Osteoblast (primary cell): Measurements from ENCODE around the gene CD79B. TPM values are rescaled to one million over a fixed set of nuclear protein-coding genes. Genes with fewer than 3 reads are reported as not detected.
"Not testable (repeated sequence)": the region's sequence is repeated elsewhere in the genome, so short reads cannot be mapped to it uniquely, and the experiment has no call there.

Experiments used
- DNase-seq: peaks from one replicate; pipeline ENCODE4 v3.0.0; 2011; ENCODE audit warnings: low spot score, mixed read lengths; ENCODE audit not compliant: insufficient read length; ENCODE audit errors: missing footprints
- H2AFZ ChIP-seq: 2 replicates; pipeline ENCODE4 v1.6.0; 2011; ENCODE audit warnings: mild to moderate bottlenecking, low read length
- H3K27ac ChIP-seq: 2 replicates; pipeline ENCODE4 v1.5.1; 2011; ENCODE audit warnings: mild to moderate bottlenecking, low read depth, low read length, moderate library complexity
- H3K27me3 ChIP-seq: 2 replicates; pipeline ENCODE4 v1.6.0; 2012; ENCODE audit warnings: mild to moderate bottlenecking, control low read depth, inconsistent platforms, low read length, moderate library complexity; ENCODE audit not compliant: insufficient read depth
- H3K36me3 ChIP-seq: 2 replicates; pipeline ENCODE4 v1.5.1; 2011; ENCODE audit warnings: mild to moderate bottlenecking, low read length, control low read depth, moderate library complexity; ENCODE audit not compliant: insufficient read depth
- H3K4me1 ChIP-seq: 2 replicates; pipeline ENCODE4 v1.5.1; 2011; ENCODE audit warnings: mild to moderate bottlenecking, low read length, control low read depth, moderate library complexity; ENCODE audit not compliant: insufficient read depth
- H3K4me2 ChIP-seq: 2 replicates; pipeline ENCODE4 v1.6.0; 2011; ENCODE audit warnings: mild to moderate bottlenecking, low read length; ENCODE audit not compliant: insufficient read depth
- H3K4me3 ChIP-seq: fragments of 200-600 bp; sonication (generic); 3 replicates; pipeline ENCODE4 v1.5.1; 2012; ENCODE audit warnings: mild to moderate bottlenecking, low read length, inconsistent platforms; ENCODE audit not compliant: insufficient read depth
- H3K79me2 ChIP-seq: 2 replicates; pipeline ENCODE4 v1.6.0; 2012; ENCODE audit warnings: mild to moderate bottlenecking, low read length, control low read depth, inconsistent platforms; ENCODE audit not compliant: insufficient read depth
- H3K9me3 ChIP-seq: 2 replicates; pipeline ENCODE4 v1.5.1; 2011; ENCODE audit warnings: low read depth, low read length, control low read depth
- H4K20me1 ChIP-seq: 2 replicates; pipeline ENCODE4 v1.6.0; 2012; ENCODE audit warnings: mild to moderate bottlenecking, low read length, control low read depth; ENCODE audit not compliant: insufficient read depth
- CTCF ChIP-seq: IDR thresholded peaks from 2 replicates; pipeline ENCODE4 v1.5.1; 2011; ENCODE audit warnings: mild to moderate bottlenecking, low read depth, low read length, moderate library complexity; ENCODE audit errors: extremely low read depth
- total RNA-seq: library from RNA; depleted of rRNA; stranded (reverse); fragments of >200 nt; gene quantifications from 2 replicates; pipeline ENCODE4 v1.2.3, GENCODE V29; 2012

Gene CD79B
- total RNA-seq, 1 donor, result 0.36 TPM

- Histone ChIP-seq H3K27ac (no peak overlapping the region), H2AFZ (no peak overlapping the region), H3K36me3 (no peaks in the 10 kb centered on the region), H3K9me3 (no peaks in the 10 kb centered on the region), H3K79me2 (no peaks in the 10 kb centered on the region), H3K27me3 (peaks cover 11% of the 10 kb centered on the region), H3K4me2 (no peak overlapping the region), H3K4me1 (no peaks in the 10 kb centered on the region), H3K4me3 (no peak overlapping the region), H4K20me1 (no peaks in the 10 kb centered on the region)
- no peak for TF ChIP-seq CTCF
- DNase-seq, result no peak
These were observed 15.5 kb downstream of the CD79B start for GRCh38 chr17:63916566-63917185.

- H4K20me1 ChIP-seq, H3K36me3 ChIP-seq, H3K4me2 ChIP-seq, H3K4me3 ChIP-seq, H3K4me1 ChIP-seq, H3K79me2 ChIP-seq, H3K27ac ChIP-seq, H3K9me3 ChIP-seq, DNase-seq, H2AFZ ChIP-seq: not testable (repeated sequence)
- peaks cover 11% of the 10 kb centered on the region for H3K27me3 ChIP-seq
These were observed 16.4 kb downstream of the CD79B start for GRCh38 chr17:63915753-63916152.

- TF ChIP-seq CTCF, result no peak
- H3K27me3 ChIP-seq, result peaks cover 11% of the 10 kb centered on the region
- no peak overlapping the region for H3K27ac ChIP-seq
- H3K4me2 ChIP-seq, result no peak overlapping the region
- H4K20me1 ChIP-seq, result no peaks in the 10 kb centered on the region
- no peaks in the 10 kb centered on the region for H3K79me2 ChIP-seq
- no peaks in the 10 kb centered on the region for H3K9me3 ChIP-seq
- H3K4me1 ChIP-seq, result no peaks in the 10 kb centered on the region
- DNase-seq, result no peak
- no peak overlapping the region for H2AFZ ChIP-seq
- H3K4me3 ChIP-seq, result no peak overlapping the region
- H3K36me3 ChIP-seq, result no peaks in the 10 kb centered on the region
These were observed 17.7 kb downstream of the CD79B start for GRCh38 chr17:63914471-63914870.

- Histone ChIP-seq H3K79me2 (no peaks in the 10 kb centered on the region), H3K27me3 (peaks cover 7% of the 10 kb centered on the region), H3K9me3 (no peaks in the 10 kb centered on the region), H3K27ac (no peak overlapping the region), H3K36me3 (no peaks in the 10 kb centered on the region), H2AFZ (no peak overlapping the region), H3K4me3 (no peak overlapping the region), H3K4me2 (no peak overlapping the region), H4K20me1 (no peaks in the 10 kb centered on the region), H3K4me1 (no peaks in the 10 kb centered on the region)
- TF ChIP-seq CTCF, result peak; percentile 54
- DNase-seq, result peak; percentile 92
These were observed 20.5 kb downstream of the CD79B start for GRCh38 chr17:63911657-63912100.
